ENCODE results near the gene SOX2.

SOX2 gene

GRCh38 chr3:181730316-181730715 is 18.6 kb downstream of the SOX2 start:
- no peak for TF ChIP-seq CTCF (IDR thresholded peaks at IDR 0.05; ENCODE audit: insufficient read depth, low read depth, low read length, missing control alignments)
- no peak for DNase-seq (ENCODE audit: low read depth)
- no peak overlapping the region for H3K4me3 ChIP-seq (ENCODE audit: low read depth, low read length)

GRCh38 chr3:181730934-181731333 is 19.2 kb downstream of the SOX2 start:
- no peak overlapping the region for H3K4me3 ChIP-seq (ENCODE audit: low read depth, low read length)
- no peak for DNase-seq (ENCODE audit: low read depth)
- no peak for TF ChIP-seq CTCF (IDR thresholded peaks at IDR 0.05; ENCODE audit: insufficient read depth, low read depth, low read length, missing control alignments)

GRCh38 chr3:181735911-181736310 is 24.2 kb downstream of the SOX2 start:
- TF ChIP-seq CTCF (IDR thresholded peaks at IDR 0.05; ENCODE audit: insufficient read depth, low read depth, low read length, missing control alignments), result no peak
- no peak overlapping the region for H3K4me3 ChIP-seq (ENCODE audit: low read depth, low read length)
- DNase-seq (ENCODE audit: low read depth), result no peak

- H3K4me3 ChIP-seq (ENCODE audit: low read depth, low read length), result no peak overlapping the region
- DNase-seq (ENCODE audit: low read depth), result no peak
- TF ChIP-seq CTCF (IDR thresholded peaks at IDR 0.05; ENCODE audit: insufficient read depth, low read depth, low read length, missing control alignments), result no peak
Observed at GRCh38 chr3:181738551-181738950, 26.8 kb downstream of the SOX2 start.

GRCh38 chr3:181739628-181740027 is 27.9 kb downstream of the SOX2 start:
- DNase-seq (ENCODE audit: low read depth), result no peak
- TF ChIP-seq CTCF (IDR thresholded peaks at IDR 0.05; ENCODE audit: insufficient read depth, low read depth, low read length, missing control alignments), result no peak
- no peak overlapping the region for H3K4me3 ChIP-seq (ENCODE audit: low read depth, low read length)

GRCh38 chr3:181741417-181741816 is 29.7 kb downstream of the SOX2 start:
- DNase-seq (ENCODE audit: low read depth), result no peak
- no peak for TF ChIP-seq CTCF (IDR thresholded peaks at IDR 0.05; ENCODE audit: insufficient read depth, low read depth, low read length, missing control alignments)
- no peak overlapping the region for H3K4me3 ChIP-seq (ENCODE audit: low read depth, low read length)

- DNase-seq (ENCODE audit: low read depth), result no peak
- no peak overlapping the region for H3K4me3 ChIP-seq (ENCODE audit: low read depth, low read length)
- no peak for TF ChIP-seq CTCF (IDR thresholded peaks at IDR 0.05; ENCODE audit: insufficient read depth, low read depth, low read length, missing control alignments)
Observed at GRCh38 chr3:181752202-181752671, 40.5 kb downstream of the SOX2 start.

All from GM12865 (cell line).